Measurements from ENCODE around the gene ARHGAP25. TPM values are rescaled to one million over a fixed set of nuclear protein-coding genes. Genes with fewer than 3 reads are reported as not detected.

ARHGAP25 gene
- total and polyA plus RNA-seq, 4 donors = 3.5 to 7.0 (median 5.3) TPM

Other genes with a start within 250 kb of the ARHGAP25 start
- under 1 TPM in 1 of 2 donors, not detected in 1; 0.05 TPM for gene PROKR1, start 91.2 kb upstream of the ARHGAP25 start, total RNA-seq
- under 1 TPM in 1 of 2 donors, not detected in 1; 0.02 TPM for gene PROKR1, start 91.2 kb upstream of the ARHGAP25 start, polyA plus RNA-seq
- gene BMP10, start 136.6 kb downstream of the ARHGAP25 start, total RNA-seq = 1 to 10 TPM; 8.0 to 9.5 TPM
- gene BMP10, start 136.6 kb downstream of the ARHGAP25 start, polyA plus RNA-seq = 1 to 10 TPM in 1 of 2 donors, under 1 TPM in 1; 0.39 to 10.0 TPM
- gene GKN2, start 218.1 kb downstream of the ARHGAP25 start, total RNA-seq = 1 to 10 TPM in 1 of 2 donors, not detected in 1; 9.1 TPM
- not detected for gene GKN2, start 218.1 kb downstream of the ARHGAP25 start, polyA plus RNA-seq
- gene GKN1, start 239.8 kb downstream of the ARHGAP25 start, total RNA-seq = not detected
- not detected for gene GKN1, start 239.8 kb downstream of the ARHGAP25 start, polyA plus RNA-seq